HG03378 (cell line): ENCODE measurements around the gene AQP12A.

Experiments used
- ATAC-seq: cut with Tn5 transposase; IDR thresholded peaks from one replicate; pipeline ENCODE4 v1.9.1; 2021; ENCODE audit warnings: mild to moderate bottlenecking, moderate library complexity; ENCODE audit not compliant: unreplicated experiment

The AQP12A gene

DNA sequence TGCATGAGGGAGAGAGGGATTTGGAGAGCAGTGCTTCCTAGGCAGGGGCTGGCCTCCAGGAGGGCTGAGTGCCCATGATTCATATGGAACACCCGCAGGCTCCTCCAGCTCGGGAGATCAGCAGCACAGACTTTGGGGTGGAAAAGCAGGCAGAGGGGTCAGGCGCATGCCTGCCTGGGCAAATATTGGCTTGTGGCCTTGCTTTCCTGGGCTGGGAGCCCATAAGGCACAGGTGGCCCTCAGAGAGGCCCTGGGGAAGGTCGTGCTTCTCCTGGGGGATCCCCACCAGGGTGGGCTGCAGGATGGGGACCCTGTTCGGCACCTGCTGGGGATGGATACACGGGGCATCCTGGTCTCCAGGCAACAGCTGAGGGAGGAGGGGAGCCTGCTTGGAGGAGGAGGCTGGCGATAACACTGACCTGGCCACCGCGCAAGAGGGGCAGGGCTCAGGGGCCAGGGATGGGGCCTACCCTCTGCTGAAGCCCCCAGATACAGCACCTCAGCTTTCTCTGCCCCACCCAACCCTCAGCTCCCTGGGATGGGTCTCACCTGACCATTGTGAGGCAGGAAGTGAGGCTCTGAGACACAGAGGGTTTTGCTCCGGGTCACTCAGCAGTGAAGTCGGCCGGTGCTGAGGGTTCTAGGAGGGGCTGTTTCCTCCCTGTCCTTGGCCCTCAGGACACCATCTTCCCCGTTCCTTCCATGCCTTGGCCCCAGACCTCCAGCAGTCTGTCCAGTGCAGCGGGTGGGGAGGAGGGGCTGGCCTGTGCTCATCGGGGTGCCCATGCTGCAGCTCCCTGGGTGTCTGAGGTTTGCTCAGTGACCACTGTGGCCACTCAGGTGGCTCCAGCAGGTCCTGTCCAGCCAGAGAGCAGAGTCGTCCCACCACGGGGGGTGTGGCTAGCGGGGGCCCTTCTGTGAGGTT lies 12.0 kb downstream of the AQP12A start:
- ATAC-seq, result no peak

GRCh38 chr2:240704651-240705050 lies 13.0 kb downstream of the AQP12A start:
- no peak for ATAC-seq

DNA sequence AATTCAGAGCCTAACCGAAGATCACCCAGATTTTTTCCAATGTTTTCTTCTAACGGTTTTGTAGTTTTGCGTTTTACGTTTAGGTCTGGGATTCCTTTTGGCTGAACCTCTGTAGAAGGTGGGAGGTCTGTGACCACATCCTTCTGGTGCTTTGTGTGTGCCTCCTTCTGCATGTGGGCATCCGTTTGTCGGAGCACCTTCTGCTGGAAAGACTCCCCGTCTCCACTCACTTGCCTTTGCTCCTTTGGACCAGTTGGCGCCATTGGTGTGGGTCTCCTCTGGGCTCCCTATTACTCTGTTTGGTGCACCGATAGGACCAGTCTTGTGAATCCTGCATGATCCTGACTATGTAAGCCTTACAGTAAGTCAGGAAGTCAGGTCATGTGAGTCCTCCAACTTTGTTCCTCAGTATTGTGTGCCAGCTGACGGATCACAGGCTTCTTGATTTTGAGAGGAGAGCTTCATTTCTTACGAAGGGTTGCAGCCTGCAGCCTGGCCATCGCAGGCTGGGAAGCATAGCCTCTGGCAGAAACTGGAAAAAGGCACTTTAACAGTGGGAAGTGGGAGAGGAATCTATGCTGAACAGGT lies 13.6 kb downstream of the AQP12A start:
- ATAC-seq, result no peak

GRCh38 chr2:240707043-240707756 lies 15.5 kb downstream of the AQP12A start:
- no peak for ATAC-seq

GRCh38 chr2:240707821-240708220 lies 16.2 kb downstream of the AQP12A start:
- no peak for ATAC-seq

- ATAC-seq, result no peak
These were observed 16.8 kb downstream of the AQP12A start for GRCh38 chr2:240708457-240708856.

GRCh38 chr2:240711296-240711695 lies 19.6 kb downstream of the AQP12A start:
- ATAC-seq, result no peak

GRCh38 chr2:240711701-240712100 lies 20.0 kb downstream of the AQP12A start:
- ATAC-seq, result no peak

GRCh38 chr2:240712121-240712520 lies 20.5 kb downstream of the AQP12A start:
- no peak for ATAC-seq

- ATAC-seq, result no peak
These were observed 21.6 kb downstream of the AQP12A start for GRCh38 chr2:240713071-240713927.

GRCh38 chr2:240713928-240714746 lies 22.5 kb downstream of the AQP12A start:
- ATAC-seq, result no peak

GRCh38 chr2:240714747-240715725 lies 23.4 kb downstream of the AQP12A start:
- ATAC-seq, result no peak

DNA sequence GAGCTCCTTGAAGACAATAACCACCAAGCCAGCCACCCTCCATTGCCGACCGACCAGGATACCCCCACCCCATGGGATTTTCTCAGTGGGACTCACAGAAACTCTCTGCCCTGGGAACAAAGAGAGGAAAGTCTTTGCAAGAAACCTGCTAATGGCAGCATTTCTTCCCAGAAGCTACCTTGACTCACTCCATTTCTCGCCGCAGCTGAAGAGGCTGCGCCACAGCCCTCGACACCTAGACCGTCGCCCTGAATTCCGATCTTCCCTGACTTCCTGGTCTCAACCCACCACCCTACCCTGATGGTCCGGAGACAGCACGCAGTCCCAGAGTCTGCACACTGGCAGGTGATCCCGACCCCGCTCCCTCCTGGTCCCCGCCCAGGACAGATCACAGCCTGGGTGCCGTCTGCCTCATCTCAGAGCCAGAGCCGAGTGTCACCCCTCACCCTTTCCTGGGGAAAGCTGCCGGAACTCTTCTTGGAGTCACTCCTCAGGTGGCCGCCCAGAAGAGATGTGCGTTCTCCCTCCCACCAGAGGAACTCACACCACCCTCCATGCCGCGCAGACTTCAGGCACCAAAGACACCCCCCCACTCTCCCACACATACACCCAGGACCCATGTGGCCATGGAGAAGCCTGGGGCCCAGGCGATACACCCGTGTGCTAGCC lies 24.6 kb downstream of the AQP12A start:
- no peak for ATAC-seq

DNA sequence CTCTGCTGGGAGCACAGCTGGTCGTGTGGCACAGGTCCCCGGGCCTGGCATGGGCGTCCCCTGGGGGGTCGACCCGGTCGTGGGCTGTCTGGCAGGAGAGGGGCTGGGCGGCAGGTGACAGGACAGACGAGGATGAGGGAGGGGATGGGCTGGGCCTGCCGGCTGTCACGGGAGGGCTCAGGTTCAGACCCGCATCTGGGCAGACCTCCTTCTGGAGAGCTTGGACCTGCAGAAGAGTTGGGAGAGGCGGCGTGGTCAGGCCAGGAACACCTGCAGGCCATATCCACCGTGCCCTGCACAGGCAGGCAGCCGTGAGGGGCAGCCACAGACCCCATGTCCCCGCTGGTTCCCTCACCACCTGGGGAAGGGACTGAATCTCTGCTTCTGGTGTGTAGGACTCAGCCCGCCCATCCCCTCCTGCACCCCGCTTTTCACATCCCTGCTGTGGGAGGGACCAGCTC lies 25.5 kb downstream of the AQP12A start:
- ATAC-seq, result no peak

GRCh38 chr2:240717681-240718581 lies 26.3 kb downstream of the AQP12A start:
- no peak for ATAC-seq

DNA sequence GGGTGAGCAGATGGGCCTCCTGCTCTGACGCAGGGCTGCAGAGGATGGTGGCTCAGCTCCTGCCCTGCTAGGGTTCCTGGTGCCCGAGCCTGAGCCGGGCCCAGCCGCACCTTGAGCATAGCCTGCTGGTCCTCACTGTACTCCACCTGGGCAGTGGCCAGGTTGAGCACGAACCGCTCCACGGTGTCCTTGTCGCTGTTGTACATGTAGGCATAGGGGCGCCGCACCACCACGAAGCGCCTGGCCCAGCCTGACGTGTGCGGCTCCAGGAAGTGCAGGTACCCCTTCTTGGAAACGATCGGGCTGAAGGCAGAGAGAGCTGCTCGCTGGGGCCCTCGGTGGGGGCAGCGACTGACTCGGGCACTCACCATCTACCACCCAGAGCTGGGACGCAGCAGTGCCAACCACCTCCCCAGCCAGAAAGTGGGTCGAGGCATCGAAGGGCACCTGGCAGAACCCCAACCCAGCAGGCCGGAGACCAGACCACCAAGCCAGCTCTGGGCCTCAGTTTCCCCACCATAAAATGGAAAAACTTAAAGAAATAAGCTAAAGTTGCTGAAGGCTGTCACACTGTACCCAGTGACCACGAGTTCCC lies 27.3 kb downstream of the AQP12A start:
- no peak for ATAC-seq
